RKO (cell line): ENCODE results near the gene TBC1D16.

Experiments
- DNase-seq: peaks from one replicate; pipeline ENCODE4 v3.0.0-alpha.2; 2016; ENCODE audit warnings: low spot score

TBC1D16 gene

GRCh38 chr17:80035687-80035936, at the start of gene TBC1D16:
TBC1D16 (minus strand) TSS chr17:80035872; CDS start chr17:80013547, 22,325 bp downstream.
- no peak for DNase-seq

- no peak for DNase-seq
Measured at GRCh38 chr17:80084773-80085172, 49.1 kb upstream of the TBC1D16 start.

GRCh38 chr17:80083136-80083661, 47.5 kb upstream of the TBC1D16 start:
- DNase-seq = no peak

- peak; percentile 85 for DNase-seq
Measured at GRCh38 chr17:80082403-80083135, 46.9 kb upstream of the TBC1D16 start.

- no peak for DNase-seq
Measured at GRCh38 chr17:80081596-80081995, 45.9 kb upstream of the TBC1D16 start.

- DNase-seq = no peak
Measured at GRCh38 chr17:80080081-80080480, 44.4 kb upstream of the TBC1D16 start.

GRCh38 chr17:80072410-80072809, 36.7 kb upstream of the TBC1D16 start:
- DNase-seq = no peak

GRCh38 chr17:80071116-80071841, 35.6 kb upstream of the TBC1D16 start:
- no peak for DNase-seq

- DNase-seq = no peak
Measured at GRCh38 chr17:80070375-80071115, 34.9 kb upstream of the TBC1D16 start.

- no peak for DNase-seq
Measured at GRCh38 chr17:80068301-80069222, 32.9 kb upstream of the TBC1D16 start.

GRCh38 chr17:80067393-80067986, 31.8 kb upstream of the TBC1D16 start:
- no peak for DNase-seq

- no peak for DNase-seq
Measured at GRCh38 chr17:80065478-80066170, 30.0 kb upstream of the TBC1D16 start.

GRCh38 chr17:80064696-80065095, 29.0 kb upstream of the TBC1D16 start:
- no peak for DNase-seq

- DNase-seq = peak; percentile 48
Measured at GRCh38 chr17:80063830-80064585, 28.3 kb upstream of the TBC1D16 start.

GRCh38 chr17:80061421-80061820, 25.7 kb upstream of the TBC1D16 start:
- DNase-seq = no peak

- DNase-seq = no peak
Measured at GRCh38 chr17:80060644-80061043, 25.0 kb upstream of the TBC1D16 start.

GRCh38 chr17:80058311-80058955, 22.8 kb upstream of the TBC1D16 start:
- no peak for DNase-seq

- no peak for DNase-seq
Measured at GRCh38 chr17:80055597-80055996, 19.9 kb upstream of the TBC1D16 start.

- DNase-seq = no peak
Measured at GRCh38 chr17:80053102-80053501, 17.4 kb upstream of the TBC1D16 start.
